Non-pigmented ciliary epithelial cell (primary cell): Measurements from ENCODE around the gene PDE10A.
"Not testable (repeated sequence)": the region's sequence is repeated elsewhere in the genome, so short reads cannot be mapped to it uniquely, and the experiment has no call there.

Source experiments
- DNase-seq: peaks from one replicate; pipeline ENCODE4 v3.0.0-alpha.2; 2010; ENCODE audit warnings: low read depth

PDE10A gene

DNA sequence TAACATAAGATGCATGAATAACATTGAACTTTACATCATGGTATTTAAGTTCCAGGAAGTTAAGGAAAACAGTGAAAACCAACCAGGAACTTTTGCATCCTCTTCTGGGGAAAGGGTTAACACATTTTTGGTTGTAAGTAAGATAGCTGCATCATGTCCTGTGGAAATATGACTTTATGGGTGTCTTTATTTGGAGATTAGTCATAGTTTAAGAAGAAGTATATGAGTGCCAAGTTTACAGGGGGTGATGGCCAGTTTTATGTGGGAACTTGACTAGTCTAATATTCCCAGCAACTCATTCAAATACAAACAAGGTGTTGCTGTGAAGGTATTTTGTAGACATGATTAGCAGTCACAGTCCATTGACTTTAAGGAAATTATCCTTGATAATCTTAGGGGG is 78.0 kb downstream of the PDE10A start:
- no peak for DNase-seq

DNA sequence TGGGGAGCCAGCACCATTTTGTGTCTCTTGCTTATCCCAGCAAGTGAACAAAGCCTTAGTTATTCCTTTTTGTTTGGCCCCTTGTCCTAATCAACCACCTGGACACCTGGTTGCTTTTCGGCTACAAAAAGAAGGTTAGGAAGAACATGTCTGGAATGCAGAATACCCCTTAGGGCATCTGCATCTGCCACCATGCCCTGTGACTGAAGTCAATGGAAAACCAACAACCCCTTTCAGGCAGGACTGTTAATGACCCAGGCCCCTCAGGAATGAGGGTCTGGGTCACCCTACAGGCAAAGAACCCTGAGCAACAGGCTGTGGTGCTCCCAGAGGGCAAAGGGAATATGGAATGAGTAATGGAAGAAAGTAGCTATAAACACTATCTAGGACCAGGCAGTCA is 78.5 kb downstream of the PDE10A start:
- no peak for DNase-seq

DNA sequence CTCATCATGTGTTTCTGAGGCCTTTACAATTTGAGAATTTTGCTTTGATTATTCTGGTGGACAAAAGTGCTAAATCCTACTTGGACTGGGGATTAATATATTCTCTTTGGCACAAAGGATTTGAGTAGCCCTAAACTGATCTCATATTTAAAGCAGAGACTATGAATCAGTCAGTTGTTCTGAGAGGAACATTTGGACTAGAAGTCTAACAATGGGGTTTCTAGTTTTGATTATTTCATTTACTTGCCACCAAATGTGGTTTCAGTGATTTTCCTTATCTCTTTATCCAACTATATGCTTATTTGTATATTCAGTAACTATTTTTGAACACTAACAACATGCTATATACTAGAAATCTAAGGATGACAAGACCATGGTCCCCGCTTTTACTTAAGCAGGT is 81.4 kb downstream of the PDE10A start:
- no peak for DNase-seq

DNA sequence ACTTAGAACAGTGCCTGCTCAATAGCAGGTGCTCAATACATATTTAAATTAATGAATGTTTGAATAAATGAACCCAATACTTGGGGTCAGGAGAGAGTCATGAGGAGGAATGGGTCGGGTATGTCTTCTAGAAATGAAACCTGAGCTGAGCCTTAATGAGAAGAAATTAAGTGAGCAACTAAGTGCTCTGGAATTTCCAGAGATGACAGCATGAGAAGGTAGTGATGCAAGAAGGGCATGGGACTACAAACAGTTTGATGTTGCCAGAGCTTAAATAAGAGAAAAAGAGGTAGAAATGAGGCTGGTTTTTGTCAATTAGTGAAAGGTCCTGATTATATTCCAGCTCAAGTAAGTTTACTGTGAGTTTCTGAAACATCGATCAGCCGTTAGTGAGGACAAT is 82.9 kb downstream of the PDE10A start:
- DNase-seq, result no peak

DNA sequence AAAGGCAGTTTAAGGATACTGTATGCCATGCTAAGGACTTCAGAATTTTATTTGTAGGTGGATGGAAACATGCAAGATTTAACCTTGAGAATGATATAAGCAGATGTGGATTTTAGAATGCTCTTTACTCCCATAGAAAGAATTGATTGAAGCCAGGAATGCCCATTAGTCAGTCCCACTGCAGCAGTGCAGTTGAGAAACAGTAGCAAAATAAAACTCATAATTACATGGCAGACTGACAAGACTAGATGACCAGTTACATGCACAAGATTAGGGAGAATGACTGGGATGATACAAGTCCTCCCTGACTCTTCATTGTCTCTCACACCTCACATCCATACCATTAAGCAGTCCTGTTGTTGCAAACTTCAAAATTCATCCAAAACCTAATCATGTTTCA is 83.9 kb downstream of the PDE10A start:
- DNase-seq, result no peak

DNA sequence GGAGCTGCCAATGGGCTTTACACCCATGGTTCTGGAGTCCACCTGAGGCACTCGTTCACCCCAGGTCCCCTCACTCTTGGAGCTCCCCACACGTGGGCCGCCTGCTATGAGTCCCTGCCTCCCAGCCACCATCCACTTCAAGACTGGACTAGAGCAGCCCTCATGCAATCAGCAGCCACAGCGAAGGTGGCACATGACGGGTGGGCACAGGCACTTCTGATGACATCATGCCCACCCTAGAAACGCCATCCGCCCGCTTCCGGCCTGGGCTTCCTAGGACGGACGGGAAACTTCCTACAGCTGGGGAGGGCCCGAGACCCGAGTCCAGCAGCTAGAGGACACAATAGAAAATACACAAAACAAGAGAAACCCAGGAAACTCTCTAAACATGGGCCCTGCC is 85.5 kb downstream of the PDE10A start:
- DNase-seq, result no peak

DNA sequence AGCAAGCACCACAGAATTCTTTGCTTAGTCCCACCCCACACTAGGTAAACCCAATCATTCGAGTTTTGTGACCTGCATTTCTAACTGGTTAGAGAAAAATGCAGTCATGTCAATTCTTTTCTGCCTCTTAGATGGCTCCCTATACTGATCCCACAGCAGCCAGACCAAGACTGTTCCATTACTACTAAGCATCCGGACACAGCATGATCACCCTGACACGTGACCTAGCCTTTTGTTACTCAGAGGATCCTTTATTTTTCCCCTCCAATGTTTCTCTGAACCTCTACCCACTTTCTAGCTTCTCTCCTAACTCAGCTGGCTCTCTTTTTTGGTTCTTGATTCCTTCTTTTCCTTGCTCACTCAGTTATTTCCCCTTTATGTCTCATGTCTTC is 87.9 kb downstream of the PDE10A start:
- DNase-seq, result no peak

DNA sequence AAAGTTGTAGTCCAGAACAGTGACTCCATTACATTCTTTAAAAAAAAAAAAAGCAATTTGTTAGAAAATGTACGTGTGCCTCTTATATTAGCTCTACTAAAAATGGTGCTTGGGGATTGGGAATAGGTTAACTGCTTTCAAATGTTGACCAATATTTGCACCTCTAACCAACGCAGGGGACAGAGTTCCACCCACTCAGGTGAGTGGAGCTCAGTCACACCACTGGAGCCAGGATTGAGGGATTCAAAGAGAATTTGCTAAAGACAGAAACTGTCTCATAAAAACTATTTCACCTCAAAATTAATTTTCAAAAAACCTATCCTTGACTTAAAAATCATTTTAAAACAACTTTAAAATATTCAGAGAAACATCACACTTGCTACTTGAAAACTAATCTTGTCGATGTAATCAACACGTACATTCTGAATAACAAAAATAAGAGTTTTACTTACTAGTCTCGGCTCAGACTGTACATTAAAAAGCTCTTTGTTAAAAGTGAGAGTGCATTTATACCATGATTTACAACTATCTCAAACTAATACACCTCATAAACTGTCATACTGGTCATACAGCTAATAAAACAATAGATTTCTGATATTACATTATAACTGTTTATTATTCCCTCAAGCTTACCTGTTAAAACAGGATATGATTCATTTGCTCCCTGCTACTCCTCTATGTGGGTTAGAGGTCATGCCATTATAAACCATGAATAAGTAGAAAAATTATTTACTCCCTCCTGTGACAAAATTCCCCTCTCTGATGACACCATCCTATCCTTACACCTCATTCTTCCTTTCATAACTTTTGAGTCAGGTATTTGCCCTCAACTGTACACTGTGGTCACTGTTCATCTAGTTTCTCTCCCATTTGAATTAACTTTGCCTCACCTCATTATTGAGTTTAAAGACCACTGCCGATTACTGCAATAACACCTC is 88.6 kb downstream of the PDE10A start:
- DNase-seq, result no peak

DNA sequence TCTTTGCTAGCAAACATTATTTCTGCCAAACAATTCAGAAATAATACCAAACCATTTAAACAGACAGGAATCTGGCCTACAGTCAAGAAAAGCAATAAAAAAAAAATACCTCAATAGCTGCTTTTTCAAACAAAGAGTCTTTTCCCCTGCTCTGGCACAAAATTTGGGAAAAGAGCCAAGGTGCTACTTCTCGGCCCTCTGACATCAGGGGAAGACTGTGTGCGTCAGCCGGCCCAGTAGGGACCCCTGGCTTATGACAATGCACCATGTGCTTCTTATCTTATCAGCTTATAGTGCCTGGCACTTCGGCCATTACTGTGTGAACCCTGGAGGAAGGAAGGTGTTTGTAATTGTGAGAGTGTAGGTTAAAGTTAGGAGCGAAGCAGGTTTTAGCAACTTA is 89.4 kb downstream of the PDE10A start:
- DNase-seq, result no peak

DNA sequence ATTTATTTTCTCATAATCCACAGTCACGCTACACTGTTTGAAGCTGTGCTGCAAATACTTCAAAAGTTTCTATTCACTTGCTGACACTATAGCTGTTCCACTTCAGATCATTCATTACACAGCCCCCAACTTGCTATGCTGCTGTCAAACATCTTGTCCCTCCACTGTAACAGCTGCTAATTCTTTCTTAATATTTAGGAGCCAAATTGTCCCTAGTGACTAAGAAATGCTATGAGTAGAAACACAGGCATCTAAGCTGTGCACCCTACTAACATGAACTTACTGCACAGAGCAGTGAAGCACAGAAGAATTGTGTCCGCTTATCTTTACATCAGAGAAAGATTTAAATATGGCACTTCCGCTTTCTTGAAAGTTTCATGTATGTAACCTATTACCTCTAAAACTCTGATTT is 91.3 kb downstream of the PDE10A start:
- DNase-seq, result no peak

DNA sequence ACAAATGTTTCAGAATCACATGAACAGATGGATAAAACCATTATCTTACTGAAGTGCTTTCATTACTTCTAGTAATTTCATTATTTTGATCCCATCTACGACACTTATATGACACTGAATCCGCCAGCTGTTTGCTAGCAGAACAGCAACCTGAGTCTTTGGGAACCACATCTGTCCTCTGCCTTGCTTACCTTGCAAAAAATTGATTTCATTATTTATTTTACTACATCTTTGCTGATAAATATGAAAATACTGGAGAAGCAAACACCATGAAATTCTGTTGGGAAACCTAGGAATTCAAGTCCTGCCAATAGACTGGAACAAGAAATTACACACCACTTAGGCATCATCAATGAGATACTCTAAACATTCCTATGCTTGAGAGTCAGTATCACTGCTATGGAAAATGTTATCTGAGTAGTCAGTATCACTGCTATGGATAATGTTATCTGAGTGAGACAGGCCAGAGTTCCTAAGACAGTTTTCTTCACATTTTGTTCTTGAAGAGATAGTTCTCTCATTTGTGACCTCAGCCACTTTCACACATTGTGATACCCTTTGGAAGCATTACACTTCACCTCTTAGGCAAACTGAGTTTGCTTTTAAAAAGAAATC is 91.9 kb downstream of the PDE10A start:
- peak; percentile 74 for DNase-seq

DNA sequence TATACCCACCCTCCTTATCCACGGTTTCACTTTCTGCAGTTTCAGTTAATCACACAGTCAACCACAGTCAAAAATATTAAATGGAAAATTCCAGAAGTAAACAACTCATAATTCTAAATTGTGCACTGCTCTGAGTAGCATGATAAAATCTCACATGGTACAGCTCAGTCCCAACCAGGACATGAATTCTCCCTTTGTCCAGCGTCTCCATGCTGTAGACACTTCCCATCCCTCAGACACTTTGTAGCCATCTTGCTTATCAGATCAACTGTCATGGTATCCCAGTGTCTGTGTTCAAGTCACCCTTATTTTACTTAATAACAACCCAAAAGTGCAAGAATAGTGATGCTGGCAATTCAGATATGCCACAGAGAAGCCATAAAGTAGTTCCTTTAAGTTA is 94.7 kb downstream of the PDE10A start:
- DNase-seq, result no peak

DNA sequence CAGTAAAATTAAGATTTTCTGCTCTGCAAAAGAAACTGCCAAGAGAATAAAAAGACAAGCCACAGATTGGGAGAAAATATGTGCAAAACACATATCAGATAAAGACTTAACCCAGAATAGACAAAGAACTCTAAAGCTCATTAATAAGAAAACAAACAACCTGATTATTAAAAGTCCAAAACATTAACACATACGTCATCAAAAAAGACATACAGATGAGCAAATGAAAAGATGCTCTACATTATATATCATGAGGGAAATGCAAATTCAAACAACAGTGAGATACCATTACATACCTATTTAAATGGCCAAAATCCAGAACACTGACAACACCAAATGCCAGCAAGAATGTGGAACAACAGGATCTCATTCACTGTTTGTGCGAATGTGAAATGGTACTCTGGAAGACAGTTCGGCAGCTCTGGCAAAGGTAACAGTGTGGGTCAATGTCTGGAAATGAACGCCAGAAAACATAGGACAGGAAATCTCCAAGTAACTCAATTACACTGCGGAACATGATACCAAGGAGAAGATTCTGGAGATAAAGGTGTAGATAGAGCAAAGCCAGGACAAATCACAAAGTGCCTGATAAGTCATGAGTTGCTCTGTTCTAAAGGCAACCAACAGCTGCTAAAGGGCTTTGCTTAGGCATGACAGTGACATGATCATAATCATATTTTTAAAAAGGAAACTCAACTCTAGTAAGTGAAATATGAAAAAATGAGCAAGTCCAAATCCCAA is 96.8 kb downstream of the PDE10A start:
- no peak for DNase-seq

DNA sequence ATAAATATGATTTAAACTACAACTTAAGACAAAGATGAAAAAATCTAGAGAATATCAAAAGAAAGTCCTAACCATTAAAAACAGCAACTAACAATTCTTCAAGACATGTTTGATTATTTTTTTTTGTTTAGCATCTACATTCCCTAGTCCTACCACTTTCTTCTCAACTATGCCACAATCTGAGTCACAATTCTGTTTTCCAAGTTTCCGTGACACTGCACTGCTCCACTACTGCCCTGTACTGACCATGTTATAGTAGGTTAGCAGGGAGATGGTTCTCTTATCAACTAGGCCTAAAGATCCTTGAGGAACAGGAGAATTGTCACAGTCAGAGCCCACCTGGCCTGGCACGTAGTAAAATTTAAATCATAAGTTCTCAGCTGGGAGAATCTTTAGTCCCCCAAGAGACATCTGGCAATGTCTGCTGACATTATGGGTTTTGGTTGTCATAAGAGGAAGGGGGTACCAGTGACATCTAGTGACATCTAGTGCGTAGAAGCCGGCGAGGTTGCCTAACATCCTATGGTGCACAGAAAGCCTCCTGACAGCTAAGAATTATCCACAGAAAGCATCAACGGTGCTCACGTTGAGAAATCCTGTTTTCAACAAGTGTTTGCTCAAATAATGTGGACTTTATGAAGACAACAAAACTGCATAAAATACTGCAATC is 100.5 kb downstream of the PDE10A start:
- no peak for DNase-seq

DNA sequence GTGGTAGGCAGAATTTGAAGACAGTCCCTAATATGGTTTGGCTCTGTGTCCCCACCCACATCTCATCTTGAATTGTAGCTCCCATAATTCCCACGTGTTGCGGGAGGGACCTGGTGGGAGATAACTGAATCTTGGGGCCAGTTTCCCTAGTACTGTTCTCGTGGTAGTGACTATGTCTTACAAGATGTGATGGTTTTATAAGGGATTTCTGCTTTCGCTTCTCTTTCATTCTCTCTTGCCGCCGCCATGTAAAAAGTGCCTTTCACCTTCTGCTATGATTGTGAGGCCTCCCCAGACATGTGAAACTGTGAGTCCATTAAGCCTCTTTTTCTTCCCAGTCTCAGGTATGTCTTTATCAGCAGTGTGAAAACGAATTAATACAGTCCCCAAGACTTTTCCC is 103.4 kb downstream of the PDE10A start:
- no peak for DNase-seq

DNA sequence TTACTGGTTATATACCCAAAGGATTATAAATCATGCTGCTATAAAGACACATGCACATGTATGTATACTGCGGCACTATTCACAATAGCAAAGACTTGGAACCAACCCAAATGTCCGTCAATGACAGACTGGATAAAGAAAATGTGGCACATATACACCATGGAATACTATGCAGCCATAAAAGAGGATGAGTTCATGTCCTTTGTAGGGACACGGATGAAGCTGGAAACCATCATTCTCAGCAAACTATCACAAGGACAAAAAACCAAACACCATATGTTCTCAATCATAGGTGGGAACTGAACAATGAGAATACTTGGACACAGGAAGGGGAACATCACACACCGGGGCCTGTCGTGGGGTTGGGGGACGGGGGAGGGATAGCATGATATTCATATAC is 104.9 kb downstream of the PDE10A start:
- DNase-seq, result not testable (repeated sequence)

DNA sequence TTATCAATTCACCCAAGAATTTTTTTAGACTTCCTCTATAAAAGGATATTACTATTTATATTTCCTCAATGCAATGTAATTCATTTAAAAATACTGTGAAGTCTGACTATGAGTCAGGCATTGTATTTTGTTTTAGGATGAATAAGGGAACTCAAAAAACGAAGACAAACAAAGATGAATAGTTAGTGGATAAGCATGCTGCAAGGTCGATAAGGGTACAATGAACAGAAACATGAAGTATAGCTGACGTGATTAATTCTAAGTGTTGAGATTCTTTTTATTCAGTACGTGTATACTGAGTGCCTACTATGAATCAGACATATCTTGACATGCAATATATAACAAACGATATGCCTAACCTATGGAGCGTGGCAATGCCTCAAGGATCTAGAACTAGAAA is 105.4 kb downstream of the PDE10A start:
- DNase-seq, result no peak

DNA sequence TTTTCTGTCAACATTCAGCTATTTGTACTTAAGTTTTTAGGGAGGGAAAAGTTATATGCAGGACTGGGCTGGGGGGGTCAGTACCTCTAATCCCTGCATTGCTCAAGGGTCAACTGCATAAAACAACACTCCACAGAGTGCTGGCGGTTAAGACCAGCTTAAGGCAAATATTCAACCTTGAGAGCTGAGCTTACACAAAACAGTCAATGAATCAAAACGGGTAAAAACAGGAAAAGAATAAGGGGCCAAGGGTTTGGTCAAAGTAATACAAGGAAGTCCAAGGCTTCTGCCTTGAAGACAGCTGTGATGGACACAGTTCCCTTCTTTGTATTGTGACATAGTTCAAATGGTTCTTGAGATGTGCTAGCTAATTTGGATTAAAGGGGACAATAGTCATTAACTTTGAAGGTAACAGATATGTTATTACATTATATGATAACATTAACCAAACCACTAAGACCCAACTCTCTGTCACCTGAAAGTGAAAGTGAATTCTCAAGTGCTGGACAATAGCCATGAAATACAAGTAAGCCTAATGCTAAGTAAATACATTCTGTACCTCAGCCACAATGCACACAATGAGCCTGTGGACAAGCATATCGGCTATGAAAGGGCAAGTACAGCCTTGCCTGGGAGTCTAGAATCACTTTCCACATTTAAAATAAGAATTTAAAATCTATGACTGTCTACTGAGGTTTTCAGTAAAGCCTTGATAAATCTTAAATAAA is 106.8 kb downstream of the PDE10A start:
- no peak for DNase-seq

DNA sequence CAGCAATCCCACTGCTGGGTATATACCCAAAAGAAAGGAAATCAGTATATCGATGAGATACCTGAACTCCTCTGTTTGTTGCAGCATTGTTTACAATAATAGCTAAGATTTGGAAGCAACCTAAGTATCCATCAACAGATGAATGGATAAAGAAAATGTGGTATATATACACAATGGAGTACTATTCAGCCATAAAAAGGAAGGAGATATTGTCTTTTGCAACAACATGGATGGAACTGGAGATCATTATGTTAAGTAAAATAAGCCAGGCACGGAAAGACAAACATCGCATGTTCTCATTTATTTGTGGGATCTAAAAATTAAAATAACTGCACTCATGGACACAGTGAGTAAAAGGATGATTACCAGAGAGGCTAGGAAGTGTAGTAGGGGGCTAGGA is 108.4 kb downstream of the PDE10A start:
- DNase-seq, result not testable (repeated sequence)

DNA sequence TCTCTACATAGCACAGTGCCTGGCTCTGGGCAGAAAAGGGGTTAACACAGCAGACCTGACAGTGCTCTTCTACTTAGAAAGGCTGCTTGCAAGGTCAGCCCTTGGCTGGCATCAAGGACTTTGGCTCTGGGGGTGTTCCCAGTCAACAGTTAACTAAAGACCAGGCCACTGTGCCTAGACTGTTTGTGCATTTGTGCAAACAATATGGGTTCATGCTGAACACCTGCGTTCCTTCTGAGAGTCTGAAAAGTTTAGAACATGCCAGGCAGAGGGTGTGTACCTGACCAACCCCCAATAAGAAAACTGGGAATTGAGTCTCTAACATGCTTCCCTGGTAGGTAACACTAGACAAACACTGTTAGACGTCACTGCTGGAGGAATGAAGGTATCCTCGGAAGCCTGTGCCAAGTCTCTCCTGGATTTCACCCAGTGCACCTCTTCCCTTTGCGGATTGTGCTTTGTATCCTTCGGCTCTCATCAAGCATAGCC is 110.7 kb downstream of the PDE10A start:
- DNase-seq, result no peak

DNA sequence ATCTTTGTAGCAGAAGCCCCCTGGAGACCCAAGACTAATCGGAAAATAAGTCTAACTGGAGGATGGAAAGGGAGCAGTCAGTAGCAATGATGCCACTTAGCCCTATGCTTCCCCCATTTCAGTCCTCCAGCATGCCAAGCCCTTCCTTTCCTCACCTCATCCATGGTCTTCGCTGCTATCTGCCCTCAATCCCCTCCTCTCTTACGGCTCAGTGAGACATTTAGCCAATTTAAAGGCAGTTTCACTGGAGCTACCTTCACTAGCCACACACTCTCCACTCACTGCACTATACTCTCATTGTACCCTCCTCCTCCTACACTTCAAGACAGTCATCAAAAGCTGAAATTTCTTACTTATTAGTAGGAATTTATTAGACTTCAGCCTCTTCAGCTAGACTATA is 111.2 kb downstream of the PDE10A start:
- no peak for DNase-seq

DNA sequence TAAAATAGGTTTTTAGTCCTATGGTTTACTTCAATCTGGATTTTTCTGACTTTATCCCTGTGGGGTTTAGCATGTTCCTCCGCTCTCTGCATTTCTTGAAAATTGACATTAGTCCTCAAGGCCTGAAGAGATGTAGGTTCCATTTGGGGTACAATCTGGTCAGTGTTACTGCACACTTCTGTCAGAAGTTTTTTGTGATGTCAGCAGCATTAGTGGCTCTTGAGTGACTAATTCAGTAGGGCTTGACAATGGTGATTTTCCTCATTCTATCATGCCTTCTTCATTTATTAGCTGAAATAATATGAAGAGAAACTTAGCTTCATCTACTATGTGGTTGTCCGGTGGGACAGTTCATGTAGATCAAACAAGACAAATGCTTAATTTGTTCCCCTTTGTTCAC is 114.6 kb downstream of the PDE10A start:
- DNase-seq, result no peak
